ENCODE results near the gene HSD17B4.
"Not testable (repeated sequence)": the region's sequence is repeated elsewhere in the genome, so short reads cannot be mapped to it uniquely, and the experiment has no call there.

GRCh38 chr5:119480629-119481028 is 28.3 kb downstream of the HSD17B4 start:
- TF ChIP-seq CTCF (IDR thresholded peaks at IDR 0.05 in 2 of 3, conservative IDR thresholded peaks at IDR 0.05 in 1 of 3; ENCODE audit: borderline replicate concordance in 1 of 3, insufficient read depth in 1 of 3, low read depth in 2 of 3, low read length in 2 of 3); EGR1 (IDR thresholded peaks at IDR 0.05; ENCODE audit: low read depth); EZH2 (IDR thresholded peaks at IDR 0.05); POLR2A (IDR thresholded peaks at IDR 0.05; ENCODE audit: borderline replicate concordance, extremely low read depth, insufficient read depth, insufficient read length); ATF3 (IDR thresholded peaks at IDR 0.05); EZH2phosphoT487 (IDR thresholded peaks at IDR 0.05; ENCODE audit: borderline replicate concordance); SIN3A (IDR thresholded peaks at IDR 0.05; ENCODE audit: low read depth); POLR2AphosphoS5 (IDR thresholded peaks at IDR 0.05; ENCODE audit: low read depth, low read length); SRF (IDR thresholded peaks at IDR 0.05; ENCODE audit: low read depth): not testable (repeated sequence)

Data from HCT116 (cell line).